ENCODE results near the gene HIPK2. TPM values are rescaled to one million over a fixed set of nuclear protein-coding genes. Genes with fewer than 3 reads are reported as not detected.

The HIPK2 gene
- total RNA-seq, 6 donors from 2014 or later: 38.6 to 59.6 (median 45.9) TPM

GRCh38 chr7:139700505-139701235 is 77.1 kb downstream of the HIPK2 start:
- TF ChIP-seq POLR2AphosphoS5 (IDR thresholded peaks at IDR 0.05) (no peak), EP300 (IDR thresholded peaks at IDR 0.05) (no peak), POLR2A (IDR thresholded peaks at IDR 0.05) (no peak), CTCF (IDR thresholded peaks at IDR 0.05) (no peak)
- ATAC-seq (ENCODE audit: low FRiP score in 2 of 2) (no peak), DNase-seq (no peak)
- no peaks in the 10 kb centered on the region for H3K9me3 ChIP-seq
- peak overlapping the region in 3 of 4 donors; percentile 67 to 72 (median 71) for H3K27ac ChIP-seq
- H3K36me3 ChIP-seq: peaks cover 0 to 25% (median 6%) of the 10 kb centered on the region in 4 donors
- 81 to 88% methylated on average over 16 of the region's 16 CpGs for WGBS, 2 donors
- H3K4me1 ChIP-seq: peaks cover 28 to 54% (median 44%) of the 10 kb centered on the region in 4 donors
- no peak overlapping the region for H3K4me3 ChIP-seq
- no peaks in the 10 kb centered on the region for H3K27me3 ChIP-seq

DNA sequence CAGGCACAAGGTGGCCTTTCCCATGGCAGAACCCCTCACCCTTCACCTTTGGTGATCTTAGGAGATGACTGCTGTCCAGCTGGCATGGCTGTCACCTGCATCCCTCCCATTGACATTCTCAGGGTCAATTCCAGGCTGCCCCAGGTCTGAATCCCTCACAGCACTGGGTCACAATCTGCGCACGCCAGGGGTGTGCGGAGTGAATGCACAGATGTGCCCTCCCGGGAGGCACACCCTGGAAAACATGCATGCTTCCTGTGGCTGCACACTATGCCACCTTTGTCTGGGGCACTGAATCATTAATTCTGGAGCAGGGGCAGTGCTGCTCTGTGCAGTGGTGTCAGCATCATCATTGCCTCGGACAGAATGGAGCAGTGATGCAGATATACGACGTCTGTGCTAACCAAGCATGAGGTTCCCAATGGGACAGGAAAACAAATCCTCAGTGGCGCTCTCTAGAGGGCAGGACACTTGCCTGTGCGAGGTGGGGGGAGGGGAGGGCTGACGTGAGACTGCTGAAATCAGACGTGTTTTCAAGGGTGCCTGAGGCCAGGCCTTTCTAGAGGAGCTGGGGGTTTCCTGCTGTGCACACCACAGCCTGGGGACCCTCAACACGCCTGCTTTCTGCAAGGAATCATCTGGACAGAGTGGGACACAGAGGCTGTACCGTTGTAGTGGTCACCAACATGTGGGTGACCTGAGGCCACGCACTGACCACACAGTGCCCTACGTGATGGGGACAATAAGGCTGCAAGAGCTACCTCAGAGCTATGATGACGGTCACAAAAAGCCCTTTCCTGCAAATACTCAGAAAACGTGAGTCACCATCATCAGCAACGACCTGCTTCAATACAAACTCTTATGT is 77.9 kb downstream of the HIPK2 start:
- no peaks in the 10 kb centered on the region for H3K9me3 ChIP-seq
- no peak overlapping the region for H3K4me3 ChIP-seq
- peaks cover 24 to 53% (median 42%) of the 10 kb centered on the region in 4 donors for H3K4me1 ChIP-seq
- WGBS, 2 donors: 83 to 87% methylated on average over 11 to 18 of the region's 18 CpGs
- no peak for DNase-seq
- H3K36me3 ChIP-seq: peaks cover 0 to 23% (median 6%) of the 10 kb centered on the region in 4 donors
- ATAC-seq (ENCODE audit: low FRiP score in 2 of 2): no peak
- TF ChIP-seq POLR2AphosphoS5 (IDR thresholded peaks at IDR 0.05) (no peak), EP300 (IDR thresholded peaks at IDR 0.05) (no peak), CTCF (IDR thresholded peaks at IDR 0.05) (no peak)
- no peaks in the 10 kb centered on the region for H3K27me3 ChIP-seq
- no peak overlapping the region for H3K27ac ChIP-seq

DNA sequence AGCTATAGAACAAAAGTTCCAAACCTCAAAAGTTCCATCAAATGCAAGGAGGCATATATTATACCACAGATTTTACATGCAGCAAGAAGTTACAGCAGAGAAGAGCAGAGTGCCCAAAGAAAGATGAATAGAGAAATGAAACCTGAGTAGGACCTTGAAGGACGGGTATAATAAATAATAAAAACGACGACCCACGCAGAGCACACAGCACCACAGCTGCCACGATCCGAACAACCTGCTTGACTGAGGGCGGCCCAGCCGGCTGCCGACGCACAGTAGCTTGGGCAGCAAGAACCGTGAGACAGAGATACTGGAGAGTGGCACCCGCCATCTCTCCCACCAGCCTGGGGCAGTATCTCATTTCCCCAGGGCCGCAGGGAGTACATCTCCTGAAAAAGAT is 79.0 kb downstream of the HIPK2 start:
- no peak for ATAC-seq (ENCODE audit: low FRiP score in 2 of 2)
- H3K4me3 ChIP-seq: no peak overlapping the region
- peaks cover 20 to 46% (median 37%) of the 10 kb centered on the region in 4 donors for H3K4me1 ChIP-seq
- H3K27ac ChIP-seq: no peak overlapping the region
- WGBS, 2 donors: 88 to 94% methylated on average over 13 of the region's 13 CpGs
- no peaks in the 10 kb centered on the region for H3K27me3 ChIP-seq
- TF ChIP-seq POLR2AphosphoS5 (IDR thresholded peaks at IDR 0.05) (no peak), POLR2A (IDR thresholded peaks at IDR 0.05) (no peak), EP300 (IDR thresholded peaks at IDR 0.05) (no peak), CTCF (IDR thresholded peaks at IDR 0.05) (no peak)
- H3K36me3 ChIP-seq: peaks cover 0 to 27% (median 6%) of the 10 kb centered on the region in 4 donors
- no peaks in the 10 kb centered on the region for H3K9me3 ChIP-seq
- peak in 1 of 2 donors; percentile 61 for DNase-seq

- no peak overlapping the region for H3K27ac ChIP-seq
- peaks cover 18 to 43% (median 34%) of the 10 kb centered on the region in 4 donors for H3K4me1 ChIP-seq
- DNase-seq: no peak
- WGBS, 2 donors: 88 to 94% methylated on average over 9 of the region's 9 CpGs
- H3K36me3 ChIP-seq: peaks cover 0 to 27% (median 6%) of the 10 kb centered on the region in 4 donors
- no peak for ATAC-seq (ENCODE audit: low FRiP score in 2 of 2)
- H3K27me3 ChIP-seq: no peaks in the 10 kb centered on the region
- H3K4me3 ChIP-seq: no peak overlapping the region
- H3K9me3 ChIP-seq: no peaks in the 10 kb centered on the region
- TF ChIP-seq POLR2A (IDR thresholded peaks at IDR 0.05) (no peak), CTCF (IDR thresholded peaks at IDR 0.05) (no peak), EP300 (IDR thresholded peaks at IDR 0.05) (no peak)
Observed at GRCh38 chr7:139698278-139698677, 79.5 kb downstream of the HIPK2 start.
